GM12864 (cell line): ENCODE measurements around the gene RPS27L.

Source experiments
- DNase-seq: peaks from one replicate; pipeline ENCODE4 v3.0.0-alpha.2; 2011; ENCODE audit warnings: low read depth
- H3K4me3 ChIP-seq: 2 replicates; pipeline ENCODE4 v1.5.1; 2011; ENCODE audit warnings: mild to moderate bottlenecking, low read depth, low read length, control low read depth
- CTCF ChIP-seq: IDR thresholded peaks from 2 replicates; pipeline ENCODE4 v1.5.1; 2011; ENCODE audit warnings: low read depth, mild to moderate bottlenecking, moderate library complexity, low read length, control low read depth, inconsistent platforms; ENCODE audit errors: missing control alignments

RPS27L gene

GRCh38 chr15:63197626-63198025 is 40.3 kb upstream of the RPS27L start:
- no peak overlapping the region for H3K4me3 ChIP-seq
- no peak for TF ChIP-seq CTCF
- DNase-seq, result no peak

- DNase-seq, result no peak
- no peak overlapping the region for H3K4me3 ChIP-seq
- TF ChIP-seq CTCF, result no peak
Observed at GRCh38 chr15:63196842-63197241, 39.6 kb upstream of the RPS27L start.

GRCh38 chr15:63195569-63196015 is 38.3 kb upstream of the RPS27L start:
- TF ChIP-seq CTCF, result no peak
- no peak for DNase-seq
- H3K4me3 ChIP-seq, result no peak overlapping the region

- DNase-seq, result no peak
- H3K4me3 ChIP-seq, result no peak overlapping the region
- TF ChIP-seq CTCF, result no peak
Observed at GRCh38 chr15:63194880-63195568, 37.7 kb upstream of the RPS27L start.

- no peak for TF ChIP-seq CTCF
- peak overlapping the region; percentile 22; the same call in 1 of the 2 replicates for H3K4me3 ChIP-seq
- DNase-seq, result no peak
Observed at GRCh38 chr15:63194302-63194701, 37.0 kb upstream of the RPS27L start.

- H3K4me3 ChIP-seq, result peak overlapping the region; percentile 41
- TF ChIP-seq CTCF, result no peak
- DNase-seq, result no peak
Observed at GRCh38 chr15:63192619-63193206, 35.4 kb upstream of the RPS27L start.
